RKO (cell line): ENCODE results near the gene WDR75.

Source experiments
- DNase-seq: peaks from one replicate; pipeline ENCODE4 v3.0.0-alpha.2; 2016; ENCODE audit warnings: low spot score

The WDR75 gene

DNA sequence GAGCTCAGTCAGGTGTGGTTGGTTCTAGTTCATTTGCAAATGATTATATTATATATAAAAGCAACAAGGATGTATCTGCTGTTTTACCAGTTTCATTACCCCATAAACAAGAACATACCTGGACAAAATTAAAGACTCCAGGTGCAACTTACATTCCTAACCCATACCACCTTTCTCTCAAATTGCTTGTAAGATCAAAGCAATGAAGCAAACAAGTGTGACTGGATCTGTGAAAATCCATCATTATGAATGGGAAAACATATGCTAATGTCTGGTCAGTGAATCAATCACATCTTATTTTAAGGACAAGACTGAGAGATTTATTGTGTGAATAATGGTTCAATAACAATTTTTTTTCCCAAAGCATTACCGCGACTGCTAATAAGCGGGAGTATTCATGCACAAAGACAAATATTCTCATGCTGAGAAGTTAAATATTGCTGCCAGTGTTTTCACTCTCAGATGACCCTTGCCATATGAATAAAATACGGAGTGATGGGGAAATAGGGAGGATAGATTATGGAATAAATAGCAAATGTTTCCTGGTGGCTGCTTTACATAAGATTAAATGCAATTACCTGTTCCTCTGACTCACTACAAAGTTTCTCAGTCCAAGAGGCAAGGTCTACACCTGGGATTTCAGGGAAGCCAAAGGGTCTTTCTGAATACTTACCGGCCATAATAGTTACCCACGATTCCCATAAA lies 59.3 kb downstream of the WDR75 start:
- no peak for DNase-seq

DNA sequence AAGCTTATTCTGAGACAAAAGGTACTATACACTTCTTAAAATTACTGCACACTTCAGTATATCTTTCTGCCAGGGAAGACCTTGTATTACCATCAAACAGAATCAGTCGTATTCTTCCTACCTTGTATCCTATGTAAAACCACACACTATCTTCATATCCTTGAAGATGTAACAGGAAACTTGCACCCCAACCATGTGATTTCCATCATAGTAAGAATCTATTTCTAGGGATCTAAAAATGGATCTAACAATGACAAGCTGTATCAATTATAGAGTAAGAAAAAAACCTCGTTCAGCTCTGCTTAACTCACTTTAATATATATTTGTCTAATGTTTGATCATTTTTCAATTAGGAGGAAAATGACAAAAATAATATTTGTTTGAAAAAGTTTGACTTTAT lies 60.2 kb downstream of the WDR75 start:
- no peak for DNase-seq

DNA sequence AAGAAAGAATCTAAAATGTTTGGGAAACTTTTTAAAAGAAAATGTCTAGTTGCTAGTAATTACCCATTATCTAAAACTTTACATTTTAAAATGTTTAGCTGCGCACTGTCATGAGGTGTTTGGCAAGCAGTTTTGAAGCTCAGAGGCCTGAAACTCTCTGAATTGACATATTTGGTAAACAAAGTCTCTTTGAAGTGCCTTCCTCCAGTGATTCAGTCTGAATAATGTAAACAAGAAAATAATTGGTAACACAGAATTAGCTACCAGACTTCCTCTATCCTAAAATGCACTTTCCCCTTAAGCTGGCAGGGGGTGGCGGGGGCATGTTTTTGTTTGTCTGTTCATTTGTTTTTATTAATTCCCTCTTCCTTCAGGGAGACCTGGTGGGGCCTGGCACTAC lies 61.4 kb downstream of the WDR75 start:
- no peak for DNase-seq

DNA sequence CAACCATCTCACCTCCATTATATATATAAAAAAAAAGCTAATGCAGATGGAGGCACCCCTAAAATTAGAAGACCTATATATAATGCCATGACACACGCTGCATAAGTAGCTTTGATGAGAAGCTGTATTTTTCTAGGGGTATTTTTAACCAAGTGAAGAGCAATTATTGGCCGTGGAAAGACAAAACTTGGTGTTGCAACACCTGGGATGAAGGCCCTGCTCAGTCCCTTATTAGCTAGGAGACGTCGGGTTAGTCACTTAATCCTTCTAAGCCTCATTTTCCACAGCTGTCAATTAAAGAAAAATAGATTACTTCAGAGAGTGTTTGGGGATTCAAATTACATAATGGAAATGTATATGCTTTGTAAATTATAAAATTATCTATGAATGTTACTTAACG lies 63.0 kb downstream of the WDR75 start:
- DNase-seq, result no peak

DNA sequence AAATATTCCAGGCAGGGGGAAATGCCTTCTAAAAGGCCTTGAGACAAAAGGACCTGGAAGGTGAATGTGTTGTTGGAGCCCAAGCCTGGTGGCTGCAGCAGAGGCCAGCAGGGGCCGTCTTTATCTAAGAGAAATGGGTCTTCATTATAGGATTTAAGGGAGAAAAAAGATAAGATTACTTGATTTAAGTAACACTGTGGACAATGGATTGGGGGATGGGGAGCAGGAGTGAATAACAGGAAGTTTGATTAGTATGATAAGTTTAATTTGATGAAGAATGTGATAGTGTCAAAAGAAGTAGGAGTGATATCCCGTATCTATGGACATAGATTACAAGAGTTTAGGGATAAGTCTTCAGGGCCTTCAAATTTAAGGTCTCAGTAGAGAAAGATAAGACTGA lies 64.2 kb downstream of the WDR75 start:
- no peak for DNase-seq

DNA sequence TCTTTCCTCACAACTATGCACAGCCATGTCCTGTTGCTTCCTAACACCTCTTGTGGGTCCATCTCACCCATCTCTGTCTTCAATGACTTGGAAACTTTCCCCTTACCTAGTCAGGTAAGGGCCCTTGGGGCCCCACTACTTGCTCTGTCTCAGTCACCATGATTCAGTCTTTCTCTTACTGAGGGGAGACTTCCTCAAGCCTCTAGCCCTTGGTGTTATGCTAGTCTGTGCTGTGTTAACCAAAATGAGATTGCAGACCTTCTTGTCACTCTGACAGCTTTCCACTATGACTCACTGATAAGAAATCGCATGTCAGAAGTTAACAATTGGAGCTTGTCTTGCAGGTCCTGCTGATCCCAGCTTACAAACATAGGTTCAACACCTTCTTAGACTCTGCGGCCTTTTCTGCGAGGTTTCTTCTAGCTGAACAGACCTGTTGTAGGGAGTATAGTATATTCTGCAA lies 65.3 kb downstream of the WDR75 start:
- DNase-seq, result no peak

DNA sequence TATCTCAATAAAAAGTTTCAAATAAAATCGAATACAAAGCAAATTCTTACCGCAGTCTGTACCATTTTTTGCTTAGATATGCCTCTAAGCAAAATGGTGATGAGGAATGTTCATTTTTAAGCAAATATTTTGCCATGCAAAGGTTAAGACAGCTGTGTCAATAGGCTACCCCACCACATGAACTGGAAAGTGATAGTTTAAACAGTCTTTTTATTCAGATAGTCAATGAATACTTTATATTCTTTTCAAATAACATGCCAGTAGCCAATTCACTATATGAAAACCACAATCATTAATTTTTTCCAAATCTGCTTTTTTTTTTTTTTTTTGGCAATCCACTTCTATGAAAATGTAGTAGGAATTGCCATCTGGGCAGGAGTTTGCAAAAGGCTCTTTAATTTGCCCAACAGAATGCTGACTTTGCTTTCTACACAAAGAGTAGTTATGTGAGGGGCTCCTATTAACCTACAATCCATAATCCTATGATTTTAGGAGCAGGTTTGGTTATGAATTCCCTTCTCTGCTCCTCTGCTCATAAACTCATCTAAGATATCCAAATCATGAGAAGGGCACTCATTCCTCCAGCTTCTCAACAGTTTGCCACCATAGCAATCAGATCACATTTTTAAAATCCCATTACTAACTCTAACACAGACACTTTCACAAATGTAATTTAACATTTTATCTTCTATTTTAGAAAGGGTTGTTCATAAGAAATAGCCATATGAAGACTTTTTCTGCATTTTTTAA lies 70.1 kb downstream of the WDR75 start:
- DNase-seq, result no peak

DNA sequence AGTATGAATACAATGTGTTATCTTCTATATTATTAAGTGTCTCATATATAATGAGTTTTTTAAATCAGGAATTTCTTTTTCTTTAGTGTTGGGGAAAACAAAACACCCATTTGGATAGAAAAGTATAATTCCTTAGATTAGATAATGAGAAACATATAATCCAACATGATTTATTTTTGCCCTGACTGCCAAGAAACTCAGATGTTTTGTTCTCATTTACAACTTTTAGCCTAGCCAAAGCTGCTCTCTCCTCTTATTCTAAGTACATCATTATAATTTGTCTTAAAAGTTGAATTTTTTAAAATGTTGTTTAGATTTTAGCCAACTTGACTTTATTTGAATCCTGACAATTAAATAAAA lies 70.7 kb downstream of the WDR75 start:
- DNase-seq, result no peak

DNA sequence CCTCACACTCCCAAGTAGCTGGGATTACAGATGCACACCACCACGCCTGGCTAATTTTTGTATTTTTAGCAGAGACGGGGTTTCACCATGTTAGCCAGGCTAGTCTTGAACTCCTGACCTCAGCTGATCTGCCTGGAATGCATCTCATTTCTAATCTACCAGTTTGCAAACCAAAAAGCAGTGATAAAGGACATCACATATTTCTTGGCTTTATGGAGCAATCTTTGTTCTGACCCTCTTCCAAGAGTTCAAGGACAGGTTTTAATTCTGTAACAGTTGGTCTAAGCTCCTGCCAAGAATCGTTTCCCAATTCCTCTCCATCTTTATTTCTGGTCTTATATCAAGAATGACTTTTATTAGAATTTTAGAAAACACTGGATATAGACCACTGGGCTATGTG lies 71.6 kb downstream of the WDR75 start:
- DNase-seq, result no peak

DNA sequence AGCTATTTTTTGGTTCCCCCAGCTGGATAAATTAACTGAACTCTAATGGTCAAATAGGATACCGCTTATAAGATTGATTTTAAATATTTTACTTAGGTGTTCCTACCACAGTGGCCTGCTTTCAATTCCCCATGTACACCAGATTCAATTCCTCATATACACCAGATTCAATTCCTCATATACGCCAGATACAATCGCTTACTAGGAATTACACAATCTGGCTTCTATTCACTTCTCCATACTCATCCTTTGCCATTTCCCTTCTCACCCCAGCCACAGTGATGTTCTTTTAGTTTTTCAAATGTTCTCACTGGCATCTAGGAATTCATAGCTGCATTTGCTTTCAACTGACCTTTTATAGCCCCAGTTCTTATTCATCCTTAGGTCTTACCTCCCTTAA lies 72.8 kb downstream of the WDR75 start:
- no peak for DNase-seq

DNA sequence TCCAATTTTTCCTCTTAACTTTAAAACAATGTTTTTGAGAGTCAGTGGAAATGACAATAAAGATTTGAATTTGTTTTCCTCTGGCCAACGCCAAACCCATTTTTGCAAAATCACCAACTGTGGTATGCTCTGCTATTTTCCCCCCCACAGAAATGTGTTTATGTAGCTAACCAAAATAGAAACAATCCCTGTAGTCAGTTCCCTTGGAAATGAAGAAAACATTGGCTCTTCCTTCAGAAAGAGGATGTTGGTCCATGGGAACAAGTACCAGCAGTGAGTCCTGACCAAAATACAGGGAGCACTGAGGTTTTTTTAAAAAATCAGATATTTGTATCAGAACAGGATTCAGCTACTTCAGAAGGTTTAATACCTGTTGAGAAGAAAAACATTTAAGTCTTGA lies 74.0 kb downstream of the WDR75 start:
- DNase-seq, result no peak

DNA sequence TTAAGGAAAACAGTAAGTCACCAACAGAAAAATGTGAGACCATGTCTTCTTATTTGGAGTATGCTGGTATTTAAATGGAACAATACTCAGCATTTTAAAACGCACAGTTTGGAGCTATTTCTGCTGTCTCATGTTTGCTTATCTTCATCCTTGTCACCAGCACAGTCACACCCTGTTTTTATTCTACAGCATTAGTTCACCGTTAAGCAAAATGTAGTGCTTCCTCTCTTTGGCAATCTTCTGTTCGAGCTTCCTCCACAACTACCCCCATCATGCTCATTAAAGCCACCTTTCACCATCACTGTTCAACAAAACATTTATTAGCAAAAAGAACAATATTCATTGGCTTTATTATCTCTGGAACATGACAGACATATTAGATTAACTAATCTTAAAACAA lies 75.3 kb downstream of the WDR75 start:
- no peak for DNase-seq

DNA sequence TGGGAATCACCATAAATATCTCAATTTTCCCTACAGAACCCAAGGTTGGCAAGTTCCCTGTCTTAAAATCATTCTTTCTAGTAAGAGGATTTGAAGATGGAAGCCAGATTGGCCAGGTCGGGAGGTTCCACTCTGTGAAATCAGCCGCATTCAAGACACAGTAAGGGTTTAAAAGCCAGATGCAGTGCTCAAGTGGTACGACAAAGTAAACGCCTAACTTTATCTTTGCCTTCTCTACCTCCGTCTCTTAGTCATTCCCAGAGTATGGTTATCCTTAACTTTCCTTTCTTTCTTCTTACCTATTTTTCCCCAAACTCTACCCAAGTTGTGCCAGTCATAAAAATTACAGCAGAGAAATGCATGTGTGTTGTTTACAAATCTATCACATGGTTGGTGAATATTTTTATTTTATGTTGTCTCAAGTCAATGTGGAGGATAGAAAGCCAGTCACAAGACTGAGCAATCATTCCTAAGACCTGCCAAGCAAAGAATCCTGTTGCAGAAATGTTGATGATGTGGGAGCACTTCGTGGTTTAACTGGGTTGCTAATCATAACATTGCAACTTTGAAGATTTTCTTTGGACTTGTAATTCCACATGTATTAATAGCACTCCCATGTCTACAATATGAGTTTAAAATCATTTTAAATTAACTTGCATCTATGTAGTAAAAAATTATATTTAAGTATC lies 76.7 kb downstream of the WDR75 start:
- no peak for DNase-seq

DNA sequence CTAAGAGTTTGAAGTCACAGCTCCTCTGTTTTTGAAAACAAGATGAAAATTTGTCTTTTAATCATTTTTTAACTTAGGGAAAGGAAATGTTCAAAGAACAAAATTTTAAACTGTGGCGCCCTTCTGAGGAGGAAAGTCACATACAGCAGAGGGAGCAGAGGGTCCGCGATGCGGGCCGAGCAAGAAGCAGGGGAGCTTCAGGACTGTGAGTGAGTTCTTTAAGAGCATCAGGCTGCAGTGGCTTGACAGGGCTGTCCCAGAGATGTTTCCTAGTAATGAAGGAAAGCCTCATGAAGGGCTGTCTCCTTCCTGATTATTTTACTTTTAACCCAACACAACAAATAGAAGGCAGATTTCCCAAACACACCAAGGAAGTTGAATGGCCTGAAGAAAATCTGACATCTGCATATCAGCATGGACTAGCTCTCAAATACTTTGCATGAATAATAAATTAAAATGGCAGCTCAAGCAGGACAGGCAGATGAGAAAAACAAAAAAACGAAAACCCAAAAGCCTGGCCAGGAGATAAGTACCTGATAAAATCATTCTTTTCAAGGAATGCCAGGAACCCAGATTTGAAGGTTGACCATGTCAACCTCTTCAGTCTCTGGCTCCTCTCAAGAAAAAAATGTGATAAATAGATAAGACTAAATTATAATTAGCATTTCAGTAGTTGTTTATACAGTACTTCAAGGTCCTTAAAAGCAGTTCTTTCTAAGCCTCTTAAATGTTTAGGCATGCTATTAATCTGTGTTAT lies 78.5 kb downstream of the WDR75 start:
- no peak for DNase-seq

DNA sequence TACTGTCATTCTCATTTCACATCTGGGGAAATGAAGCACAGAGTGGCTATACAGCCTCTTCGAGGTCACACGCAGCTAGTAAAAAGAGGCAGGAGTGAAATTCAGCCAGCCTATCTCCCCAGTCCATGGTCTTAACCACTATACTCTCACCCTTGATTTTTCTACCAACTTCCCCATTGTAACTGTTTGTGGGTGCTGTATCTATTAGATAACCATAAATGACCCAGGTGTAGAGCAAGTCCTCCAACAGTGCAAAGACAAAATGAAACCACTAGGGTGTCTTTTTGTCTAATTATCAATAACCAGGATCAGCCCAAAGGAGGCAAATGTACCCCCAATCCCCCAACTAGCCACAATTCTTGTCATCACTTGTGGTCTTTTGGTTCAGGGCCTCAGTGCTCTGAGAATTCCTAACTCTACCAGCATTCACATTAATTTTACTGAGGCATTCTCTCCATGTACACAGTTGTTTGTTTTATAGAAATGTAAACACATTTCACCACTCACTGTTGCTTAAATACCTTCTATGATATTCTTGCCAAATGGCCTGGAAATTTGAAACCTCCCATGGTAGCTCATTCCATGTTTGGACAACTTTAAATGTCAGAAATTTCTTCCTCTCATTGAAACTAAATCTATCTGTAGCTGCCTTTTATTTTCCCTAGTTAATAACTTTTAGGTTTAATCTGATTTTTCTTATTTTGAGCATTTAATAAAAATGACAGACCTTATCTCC lies 80.6 kb downstream of the WDR75 start:
- DNase-seq, result no peak

DNA sequence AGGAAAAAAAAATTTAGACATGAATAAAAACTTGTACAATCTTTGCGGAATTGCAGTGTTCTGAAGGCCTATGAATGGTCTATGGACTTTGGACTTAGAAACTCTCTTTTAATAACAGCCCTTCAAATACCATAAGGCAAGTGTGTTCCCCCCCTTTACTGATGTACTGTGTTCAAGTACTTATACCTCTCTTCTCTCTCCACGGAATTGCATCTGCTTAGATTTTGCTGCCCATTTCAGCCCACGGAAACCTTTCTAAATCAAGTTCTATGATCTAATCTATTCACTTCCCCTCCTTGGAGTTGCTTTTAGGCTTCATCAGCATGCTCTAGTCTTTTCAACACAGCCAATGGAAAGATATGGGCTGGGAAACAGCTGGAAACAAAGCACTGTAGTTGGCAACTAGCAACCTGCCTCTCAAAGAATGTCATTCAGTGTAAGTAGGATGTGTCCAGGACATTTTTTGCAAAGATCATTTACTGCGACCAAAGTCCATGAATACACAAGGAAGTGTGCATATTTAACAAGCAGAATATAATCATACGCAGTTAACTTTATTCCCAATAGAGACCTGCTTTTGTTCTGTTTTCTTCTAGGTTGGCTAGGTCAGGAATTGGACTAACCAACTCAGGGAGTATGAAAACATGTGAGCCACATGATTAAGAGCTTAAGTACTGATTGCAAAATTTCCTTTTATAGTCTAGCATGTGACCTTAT lies 81.3 kb downstream of the WDR75 start:
- DNase-seq, result no peak

DNA sequence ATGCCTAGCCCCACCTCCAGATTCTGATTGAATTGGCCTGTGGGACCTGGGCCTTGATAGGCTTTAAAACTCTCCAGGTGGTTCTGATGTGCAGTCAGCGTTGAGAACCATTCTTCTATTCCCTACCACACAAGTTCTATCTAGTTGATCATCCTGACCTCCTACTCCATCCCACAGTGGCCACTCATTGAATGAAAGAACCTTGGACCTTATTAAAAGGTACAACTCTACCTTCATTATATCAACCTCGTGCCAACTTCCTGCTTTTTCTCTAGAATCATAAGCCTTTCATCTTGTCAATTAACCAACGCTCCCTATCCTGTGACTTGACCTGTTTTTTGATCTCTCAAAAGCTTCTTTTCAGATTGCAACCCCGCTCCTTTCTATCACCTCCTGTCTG lies 83.5 kb downstream of the WDR75 start:
- DNase-seq, result no peak
